Neuronal stem cell (in vitro differentiated cells): ENCODE data around the gene PCBP3.

Source experiments
- DNase-seq: peaks from one replicate; pipeline ENCODE4 v3.0.0-alpha.2; 2013; ENCODE audit warnings: low spot score
- H2AFZ ChIP-seq: one replicate; pipeline ENCODE4 v1.6.1; 2013; ENCODE audit warnings: mild to moderate bottlenecking, low read length, inconsistent platforms
- H2AK5ac ChIP-seq: 2 replicates; pipeline ENCODE4 v1.6.1; 2013; ENCODE audit warnings: low read depth, mild to moderate bottlenecking, inconsistent platforms, low read length, moderate library complexity, mixed read lengths
- H2BK120ac ChIP-seq: 2 replicates; pipeline ENCODE4 v1.6.1; 2013; ENCODE audit warnings: low read depth, mild to moderate bottlenecking, inconsistent platforms, low read length, moderate library complexity, mixed read lengths
- H2BK12ac ChIP-seq: one replicate; pipeline ENCODE4 v1.6.1; 2013; ENCODE audit warnings: low read length, inconsistent platforms
- H2BK15ac ChIP-seq: 2 replicates; pipeline ENCODE4 v1.6.1; 2013; ENCODE audit warnings: mild to moderate bottlenecking, low read length, inconsistent platforms, mixed read lengths
- H2BK5ac ChIP-seq: one replicate; pipeline ENCODE4 v1.6.1; 2013; ENCODE audit warnings: inconsistent platforms, mild to moderate bottlenecking, low read length, moderate library complexity
- H3K14ac ChIP-seq: one replicate; pipeline ENCODE4 v1.6.1; 2013; ENCODE audit warnings: low read length, inconsistent platforms
- H3K18ac ChIP-seq: 2 replicates; pipeline ENCODE4 v1.6.1; 2013; ENCODE audit warnings: low read length, inconsistent platforms
- H3K23ac ChIP-seq: 2 replicates; pipeline ENCODE4 v1.6.1; 2013; ENCODE audit warnings: low read depth, mild to moderate bottlenecking, mixed read lengths, low read length, inconsistent platforms; ENCODE audit not compliant: poor library complexity
- H3K27ac ChIP-seq: replicated peaks from 3 replicates; pipeline ENCODE4 v1.5.1; 2013; ENCODE audit warnings: low read length, inconsistent platforms
- H3K27me3 ChIP-seq, 3 experiments: 2 replicates each; pipeline ENCODE4 v1.6.1; 2013; ENCODE audit warnings: low read length in 3 of 3, mild to moderate bottlenecking in 2 of 3, inconsistent platforms in 1 of 3, low read depth in 1 of 3, mixed read lengths in 1 of 3, moderate library complexity in 1 of 3; ENCODE audit not compliant: control insufficient read depth in 3 of 3, insufficient read depth in 3 of 3
- H3K36me3 ChIP-seq, 2 donors: replicated peaks in 1 of 2; 2 replicates each; pipeline ENCODE4 v1.6.1; 2013; ENCODE audit warnings: low read length in 2 of 2; ENCODE audit not compliant: control insufficient read depth in 2 of 2, insufficient read depth in 2 of 2
- H3K4ac ChIP-seq: 2 replicates; pipeline ENCODE4 v1.6.1; 2013; ENCODE audit warnings: inconsistent platforms, mild to moderate bottlenecking, low read length, moderate library complexity
- H3K4me1 ChIP-seq, 2 donors: 1 replicate in 1 of 2; 2 replicates in 1 of 2; pipeline ENCODE4 v1.6.1; 2013; ENCODE audit warnings: low read length in 2 of 2, low read depth in 1 of 2; ENCODE audit not compliant: control insufficient read depth in 2 of 2, insufficient read depth in 1 of 2
- H3K4me2 ChIP-seq: one replicate; pipeline ENCODE4 v1.6.1; 2013; ENCODE audit warnings: mild to moderate bottlenecking, low read length, inconsistent platforms; ENCODE audit not compliant: insufficient read depth, poor library complexity, severe bottlenecking
- H3K4me3 ChIP-seq, 2 donors: 2 replicates each; pipeline ENCODE4 v1.5.1; 2013; ENCODE audit warnings: low read length in 2 of 2, mild to moderate bottlenecking in 2 of 2, inconsistent platforms in 1 of 2, moderate library complexity in 1 of 2
- H3K79me1 ChIP-seq: one replicate; pipeline ENCODE4 v1.6.1; 2013; ENCODE audit warnings: low read depth, mild to moderate bottlenecking, inconsistent platforms, low read length, moderate library complexity
- H3K9ac ChIP-seq: one replicate; pipeline ENCODE4 v1.6.1; 2013; ENCODE audit warnings: mild to moderate bottlenecking, low read depth, low read length, inconsistent platforms; ENCODE audit not compliant: poor library complexity
- H3K9me3 ChIP-seq, 2 donors: replicated peaks in 1 of 2; 2 replicates each; pipeline versions ENCODE3 to v1.6.1; 2013; ENCODE audit warnings: low read length in 2 of 2, mild to moderate bottlenecking in 2 of 2, inconsistent platforms in 1 of 2, low read depth in 1 of 2, mixed read lengths in 1 of 2, moderate library complexity in 1 of 2; ENCODE audit not compliant: control insufficient read depth in 2 of 2, insufficient read depth in 1 of 2
- H4K8ac ChIP-seq: one replicate; pipeline ENCODE4 v1.6.1; 2013; ENCODE audit warnings: low read depth, mild to moderate bottlenecking, inconsistent platforms, low read length, moderate library complexity
- H4K91ac ChIP-seq: one replicate; pipeline ENCODE4 v1.6.1; 2013; ENCODE audit warnings: low read length, low read depth, mild to moderate bottlenecking, inconsistent platforms; ENCODE audit not compliant: poor library complexity
- WGBS, 2 donors: extraction: QIAGEN DNeasy Blood & Tissue Kit; methylation state at CpG; one replicate each; pipeline ENCODE4 v1.1.7; 2013; ENCODE audit warnings: missing lambda C conversion rate in 2 of 2, mixed read lengths in 1 of 2; ENCODE audit not compliant: insufficient read length in 2 of 2, insufficient replicate concordance in 1 of 2; ENCODE audit errors: extremely low coverage in 2 of 2; 5-methylcytosine and 5-hydroxymethylcytosine counted together

Gene PCBP3

DNA sequence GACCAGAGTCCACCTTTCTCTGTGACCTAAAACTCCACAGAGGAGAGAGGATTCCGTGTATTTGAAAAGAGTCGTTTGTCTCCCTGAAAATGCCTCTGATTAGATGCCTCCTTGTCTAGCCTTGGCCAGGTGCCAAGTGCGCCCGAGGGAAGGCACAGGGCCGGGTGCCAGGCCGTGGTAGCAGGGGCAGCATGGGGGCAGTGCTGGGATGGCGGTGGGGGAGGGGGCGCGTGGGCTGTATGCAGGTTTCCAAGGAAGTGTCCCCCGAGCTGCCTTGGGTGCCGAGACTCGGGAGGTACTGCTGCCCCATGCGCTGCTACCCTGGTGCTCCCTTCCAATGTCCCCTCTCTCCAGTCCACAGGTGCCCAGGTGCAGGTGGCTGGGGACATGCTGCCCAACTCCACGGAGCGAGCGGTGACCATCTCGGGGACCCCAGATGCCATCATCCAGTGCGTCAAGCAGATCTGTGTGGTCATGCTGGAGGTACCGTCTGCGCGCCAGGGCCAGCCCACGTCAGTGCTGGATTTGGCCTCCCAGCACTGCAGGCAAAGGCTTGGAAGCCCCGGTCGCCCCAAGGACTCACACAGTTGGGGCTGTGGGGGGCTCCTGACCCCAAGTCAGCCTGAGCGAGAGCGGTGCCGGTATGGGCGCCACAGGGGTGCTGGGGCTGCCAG, 267.2 kb downstream of the PCBP3 start:
- Histone ChIP-seq H2BK120ac (no peak overlapping the region), H3K27ac (no peak overlapping the region), H3K4me2 (no peak overlapping the region), H4K8ac (peak overlapping the region; percentile 17), H2BK12ac (peak overlapping the region; percentile 99), H3K4me1 (peaks cover 0 to 8% of the 10 kb centered on the region in 2 donors), H2AFZ (no peak overlapping the region), H3K4me3 (no peak overlapping the region), H3K18ac (no peak overlapping the region), H2BK5ac (no peak overlapping the region), H3K36me3 (no peaks in the 10 kb centered on the region), H3K9ac (no peak overlapping the region), H3K14ac (peak overlapping the region; percentile 97), H3K23ac (peak overlapping the region; percentile 95), H3K27me3 (peaks cover 0 to 36% (median 0%) of the 10 kb centered on the region in 3 experiments), H3K9me3 (no peaks in the 10 kb centered on the region), H2BK15ac (no peak overlapping the region), H2AK5ac (no peak overlapping the region), H3K4ac (no peak overlapping the region), H3K79me1 (peaks cover 4% of the 10 kb centered on the region), H4K91ac (no peak overlapping the region)
- no peak for DNase-seq
- WGBS, 2 donors = no CpG with 5 or more reads among the region's 28 CpGs

DNA sequence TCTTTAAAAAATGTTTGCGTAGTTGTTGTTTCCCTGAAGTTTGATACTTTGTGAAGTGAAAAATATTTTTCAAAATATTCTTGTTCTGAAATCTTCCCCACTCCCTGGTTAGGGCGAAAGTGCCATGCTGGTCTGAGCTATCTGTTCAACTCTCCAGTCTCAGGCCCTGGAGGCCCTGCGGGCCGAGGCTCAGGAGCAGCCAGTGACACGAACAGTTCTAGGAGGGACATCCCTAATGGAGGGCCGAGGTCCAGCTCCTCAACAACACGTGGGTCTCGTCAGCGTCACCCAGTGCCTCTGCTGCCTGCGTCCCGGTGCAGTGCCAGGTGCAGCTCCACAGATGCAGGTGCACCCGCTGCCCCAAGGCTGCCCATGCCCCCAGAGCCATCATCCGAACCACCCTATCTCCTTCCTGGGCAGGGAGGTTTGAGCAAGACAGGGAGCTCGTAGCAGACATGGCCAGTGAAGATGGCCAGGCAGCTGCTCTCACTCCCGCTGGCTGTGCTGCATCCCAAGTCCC, 268.3 kb downstream of the PCBP3 start:
- peaks cover 4% of the 10 kb centered on the region for H3K79me1 ChIP-seq
- H3K14ac ChIP-seq = peak overlapping the region; percentile 82
- H3K9ac ChIP-seq = peak overlapping the region; percentile 50
- H4K91ac ChIP-seq = no peak overlapping the region
- no peak for DNase-seq
- no peak overlapping the region for H3K4me2 ChIP-seq
- WGBS, 2 donors = no CpG with 5 or more reads among the region's 15 CpGs
- H3K4ac ChIP-seq = no peak overlapping the region
- peak overlapping the region; percentile 89 for H3K23ac ChIP-seq
- no peak overlapping the region for H3K18ac ChIP-seq
- no peak overlapping the region for H2BK5ac ChIP-seq
- no peak overlapping the region for H3K27ac ChIP-seq
- H3K36me3 ChIP-seq = no peaks in the 10 kb centered on the region
- no peaks in the 10 kb centered on the region for H3K9me3 ChIP-seq
- H4K8ac ChIP-seq = no peak overlapping the region
- peak overlapping the region; percentile 58 for H2BK15ac ChIP-seq
- H3K4me3 ChIP-seq = no peak overlapping the region
- no peak overlapping the region for H2AFZ ChIP-seq
- peaks cover 0 to 8% of the 10 kb centered on the region in 2 donors for H3K4me1 ChIP-seq
- H2AK5ac ChIP-seq = no peak overlapping the region
- H2BK120ac ChIP-seq = peak overlapping the region; percentile 31
- peak overlapping the region; percentile 41 for H2BK12ac ChIP-seq
- peaks cover 0 to 37% (median 0%) of the 10 kb centered on the region in 3 experiments for H3K27me3 ChIP-seq

DNA sequence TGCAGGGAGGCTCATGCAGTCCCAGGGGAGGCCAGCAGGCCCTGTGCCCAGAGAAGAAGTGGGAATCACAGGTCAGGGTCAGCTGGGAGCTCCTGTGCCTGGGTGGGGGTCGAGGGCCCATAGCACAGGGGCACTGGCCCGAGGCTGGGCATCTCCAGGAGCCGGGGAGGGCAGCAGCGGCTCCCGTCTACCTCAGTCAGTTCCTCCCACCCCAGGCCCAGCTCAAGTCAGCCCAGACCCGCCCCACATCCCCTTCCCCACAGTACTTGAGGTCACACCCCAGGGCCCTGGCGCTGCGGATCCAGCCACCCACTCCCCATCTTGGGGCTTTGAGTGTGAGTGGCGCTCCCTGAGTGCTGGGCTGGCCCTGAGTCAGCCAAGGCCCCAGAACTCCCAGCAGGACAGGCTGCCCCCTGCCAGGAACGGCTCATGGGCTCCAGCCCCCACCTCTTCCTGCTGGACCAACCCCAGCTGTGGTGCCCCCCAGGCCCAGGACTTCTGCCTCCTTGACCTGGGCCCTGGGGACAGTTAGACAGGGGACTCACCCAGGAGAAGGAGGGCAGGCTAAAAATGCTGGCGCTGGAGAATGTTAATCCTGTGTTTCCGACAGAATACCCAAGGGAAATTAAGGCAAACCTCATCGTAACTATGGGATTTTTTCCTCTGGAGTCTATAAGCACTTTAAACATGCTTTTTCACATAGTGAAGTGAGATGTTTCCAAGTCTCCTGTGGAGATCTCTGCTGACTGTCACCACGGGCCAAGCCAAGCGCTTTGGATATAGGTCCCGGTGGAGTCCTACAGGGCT, 269.3 kb downstream of the PCBP3 start:
- peak overlapping the region; percentile 9 for H3K9ac ChIP-seq
- H2BK12ac ChIP-seq = no peak overlapping the region
- no peak overlapping the region for H2BK5ac ChIP-seq
- H3K4me3 ChIP-seq = no peak overlapping the region
- peaks cover 4% of the 10 kb centered on the region for H3K79me1 ChIP-seq
- peak overlapping the region; percentile 82 for H3K14ac ChIP-seq
- H2AFZ ChIP-seq = no peak overlapping the region
- no CpG with 5 or more reads among the region's 16 CpGs for WGBS, 2 donors
- H3K18ac ChIP-seq = peak overlapping the region; percentile 80
- no peak overlapping the region for H3K27ac ChIP-seq
- no peak overlapping the region for H3K23ac ChIP-seq
- H3K4me1 ChIP-seq = peaks cover 0 to 8% of the 10 kb centered on the region in 2 donors
- no peak overlapping the region for H4K8ac ChIP-seq
- no peaks in the 10 kb centered on the region for H3K36me3 ChIP-seq
- H3K4ac ChIP-seq = no peak overlapping the region
- no peak overlapping the region for H3K4me2 ChIP-seq
- H3K9me3 ChIP-seq = no peaks in the 10 kb centered on the region
- no peak for DNase-seq
- no peak overlapping the region for H2BK15ac ChIP-seq
- H2AK5ac ChIP-seq = no peak overlapping the region
- peaks cover 0 to 34% (median 0%) of the 10 kb centered on the region in 3 experiments for H3K27me3 ChIP-seq
- no peak overlapping the region for H4K91ac ChIP-seq
- H2BK120ac ChIP-seq = no peak overlapping the region

DNA sequence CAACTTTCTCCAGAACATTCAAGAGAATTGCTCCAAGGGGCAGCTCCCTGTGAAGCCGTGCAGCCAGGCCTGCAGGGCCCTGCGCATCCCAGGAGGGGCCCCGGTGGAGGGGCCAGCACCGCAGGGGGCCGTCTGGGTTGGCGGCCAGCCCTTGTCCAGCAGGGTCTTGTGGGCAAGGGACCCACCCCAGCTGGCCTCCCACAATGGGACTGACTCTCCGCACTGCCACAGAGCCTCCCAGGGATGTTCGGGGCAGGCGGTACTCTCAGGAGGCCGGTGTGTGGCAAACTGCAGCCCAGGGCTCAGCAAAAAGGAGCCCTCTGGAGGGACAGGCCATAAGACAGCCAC, 269.9 kb downstream of the PCBP3 start:
- no peak overlapping the region for H2AK5ac ChIP-seq
- no peak overlapping the region for H4K8ac ChIP-seq
- no peak overlapping the region for H3K9ac ChIP-seq
- no peak overlapping the region for H2AFZ ChIP-seq
- H2BK5ac ChIP-seq = no peak overlapping the region
- no peaks in the 10 kb centered on the region for H3K9me3 ChIP-seq
- H3K4me1 ChIP-seq = peaks cover 0 to 5% of the 10 kb centered on the region in 2 donors
- H3K27me3 ChIP-seq = peaks cover 0 to 37% (median 0%) of the 10 kb centered on the region in 3 experiments
- no peak overlapping the region for H4K91ac ChIP-seq
- H3K18ac ChIP-seq = peak overlapping the region; percentile 57
- no peak overlapping the region for H3K4me3 ChIP-seq
- no peak for DNase-seq
- no peak overlapping the region for H2BK15ac ChIP-seq
- no peak overlapping the region for H3K27ac ChIP-seq
- no peak overlapping the region for H3K14ac ChIP-seq
- H3K36me3 ChIP-seq = no peaks in the 10 kb centered on the region
- H2BK12ac ChIP-seq = no peak overlapping the region
- H2BK120ac ChIP-seq = no peak overlapping the region
- WGBS, 2 donors = no CpG with 5 or more reads among the region's 10 CpGs
- no peak overlapping the region for H3K23ac ChIP-seq
- H3K4ac ChIP-seq = no peak overlapping the region
- peaks cover 4% of the 10 kb centered on the region for H3K79me1 ChIP-seq
- no peak overlapping the region for H3K4me2 ChIP-seq
